Measurements from ENCODE around the gene SPRY1.

Gene SPRY1

DNA sequence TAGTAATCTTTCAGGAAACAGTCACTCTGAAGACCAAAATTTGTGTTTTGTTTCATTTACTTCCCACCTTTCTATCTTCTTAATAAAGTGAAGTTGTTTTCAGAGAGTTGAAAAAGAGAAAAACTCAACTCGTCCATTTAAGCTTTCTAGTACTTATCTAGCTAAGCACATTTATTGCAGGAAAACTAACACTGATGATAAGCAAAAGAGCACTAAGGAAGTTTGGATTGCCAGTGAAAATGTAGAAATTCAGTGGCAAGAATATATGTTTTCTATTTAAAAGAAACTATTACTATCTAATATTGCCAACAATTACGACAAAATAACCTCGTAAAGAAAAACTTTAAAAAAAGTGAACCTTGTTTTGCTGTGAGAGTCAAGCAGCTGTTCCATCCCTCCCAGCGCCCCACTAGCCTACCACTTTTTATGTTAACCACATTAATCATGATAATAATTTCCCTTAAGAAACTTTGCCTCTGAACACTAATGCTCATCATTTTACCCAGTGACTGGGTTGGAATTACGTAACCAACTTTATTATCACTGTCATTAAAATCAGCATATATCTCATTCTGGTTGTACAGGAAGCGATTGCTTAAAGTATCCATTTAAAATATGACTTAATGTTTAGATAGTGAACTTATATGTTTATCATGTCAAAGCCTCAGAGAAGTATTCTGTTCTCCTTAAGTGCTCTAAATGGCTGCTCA lies 24.8 kb downstream of the SPRY1 start:
- DNase-seq (ENCODE audit: low read depth in 1 of 2, low spot score in 1 of 2) = no peak
- Histone ChIP-seq H3K27me3 (ENCODE audit: insufficient read depth, poor library complexity, severe bottlenecking) (no peaks in the 10 kb centered on the region), H3K4me3 (replicated peaks; ENCODE audit: insufficient read depth, low read length) (no peak overlapping the region), H3K27ac (replicated peaks) (no peak overlapping the region)
- TF ChIP-seq GABPA (IDR thresholded peaks at IDR 0.05; ENCODE audit: low read depth) = no peak
- no peak for TF ChIP-seq SPI1 (IDR thresholded peaks at IDR 0.05; ENCODE audit: borderline replicate concordance, low read depth)
- no peak for TF ChIP-seq POLR2AphosphoS5 (IDR thresholded peaks at IDR 0.05; ENCODE audit: low read depth)
- TF ChIP-seq, protein P1, sequence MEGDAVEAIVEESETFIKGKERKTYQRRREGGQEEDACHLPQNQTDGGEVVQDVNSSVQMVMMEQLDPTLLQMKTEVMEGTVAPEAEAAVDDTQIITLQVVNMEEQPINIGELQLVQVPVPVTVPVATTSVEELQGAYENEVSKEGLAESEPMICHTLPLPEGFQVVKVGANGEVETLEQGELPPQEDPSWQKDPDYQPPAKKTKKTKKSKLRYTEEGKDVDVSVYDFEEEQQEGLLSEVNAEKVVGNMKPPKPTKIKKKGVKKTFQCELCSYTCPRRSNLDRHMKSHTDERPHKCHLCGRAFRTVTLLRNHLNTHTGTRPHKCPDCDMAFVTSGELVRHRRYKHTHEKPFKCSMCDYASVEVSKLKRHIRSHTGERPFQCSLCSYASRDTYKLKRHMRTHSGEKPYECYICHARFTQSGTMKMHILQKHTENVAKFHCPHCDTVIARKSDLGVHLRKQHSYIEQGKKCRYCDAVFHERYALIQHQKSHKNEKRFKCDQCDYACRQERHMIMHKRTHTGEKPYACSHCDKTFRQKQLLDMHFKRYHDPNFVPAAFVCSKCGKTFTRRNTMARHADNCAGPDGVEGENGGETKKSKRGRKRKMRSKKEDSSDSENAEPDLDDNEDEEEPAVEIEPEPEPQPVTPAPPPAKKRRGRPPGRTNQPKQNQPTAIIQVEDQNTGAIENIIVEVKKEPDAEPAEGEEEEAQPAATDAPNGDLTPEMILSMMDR (IDR thresholded peaks at IDR 0.05; ENCODE audit: insufficient read depth, low read length) = no peak
- TF ChIP-seq, protein P2, sequence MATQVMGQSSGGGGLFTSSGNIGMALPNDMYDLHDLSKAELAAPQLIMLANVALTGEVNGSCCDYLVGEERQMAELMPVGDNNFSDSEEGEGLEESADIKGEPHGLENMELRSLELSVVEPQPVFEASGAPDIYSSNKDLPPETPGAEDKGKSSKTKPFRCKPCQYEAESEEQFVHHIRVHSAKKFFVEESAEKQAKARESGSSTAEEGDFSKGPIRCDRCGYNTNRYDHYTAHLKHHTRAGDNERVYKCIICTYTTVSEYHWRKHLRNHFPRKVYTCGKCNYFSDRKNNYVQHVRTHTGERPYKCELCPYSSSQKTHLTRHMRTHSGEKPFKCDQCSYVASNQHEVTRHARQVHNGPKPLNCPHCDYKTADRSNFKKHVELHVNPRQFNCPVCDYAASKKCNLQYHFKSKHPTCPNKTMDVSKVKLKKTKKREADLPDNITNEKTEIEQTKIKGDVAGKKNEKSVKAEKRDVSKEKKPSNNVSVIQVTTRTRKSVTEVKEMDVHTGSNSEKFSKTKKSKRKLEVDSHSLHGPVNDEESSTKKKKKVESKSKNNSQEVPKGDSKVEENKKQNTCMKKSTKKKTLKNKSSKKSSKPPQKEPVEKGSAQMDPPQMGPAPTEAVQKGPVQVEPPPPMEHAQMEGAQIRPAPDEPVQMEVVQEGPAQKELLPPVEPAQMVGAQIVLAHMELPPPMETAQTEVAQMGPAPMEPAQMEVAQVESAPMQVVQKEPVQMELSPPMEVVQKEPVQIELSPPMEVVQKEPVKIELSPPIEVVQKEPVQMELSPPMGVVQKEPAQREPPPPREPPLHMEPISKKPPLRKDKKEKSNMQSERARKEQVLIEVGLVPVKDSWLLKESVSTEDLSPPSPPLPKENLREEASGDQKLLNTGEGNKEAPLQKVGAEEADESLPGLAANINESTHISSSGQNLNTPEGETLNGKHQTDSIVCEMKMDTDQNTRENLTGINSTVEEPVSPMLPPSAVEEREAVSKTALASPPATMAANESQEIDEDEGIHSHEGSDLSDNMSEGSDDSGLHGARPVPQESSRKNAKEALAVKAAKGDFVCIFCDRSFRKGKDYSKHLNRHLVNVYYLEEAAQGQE (IDR thresholded peaks at IDR 0.05; ENCODE audit: insufficient replicate concordance, low read depth) = no peak

GRCh38 chr4:123421937-123422781 lies 25.6 kb downstream of the SPRY1 start:
- TF ChIP-seq SPI1 (IDR thresholded peaks at IDR 0.05; ENCODE audit: borderline replicate concordance, low read depth) (no peak), GABPA (IDR thresholded peaks at IDR 0.05; ENCODE audit: low read depth) (no peak), POLR2AphosphoS5 (IDR thresholded peaks at IDR 0.05; ENCODE audit: low read depth) (no peak)
- TF ChIP-seq, protein P2 (IDR thresholded peaks at IDR 0.05; ENCODE audit: insufficient replicate concordance, low read depth) = no peak
- TF ChIP-seq, protein P1 (IDR thresholded peaks at IDR 0.05; ENCODE audit: insufficient read depth, low read length) = no peak
- H3K4me3 ChIP-seq (replicated peaks; ENCODE audit: insufficient read depth, low read length) = no peak overlapping the region
- H3K27ac ChIP-seq (replicated peaks) = no peak overlapping the region
- no peak for DNase-seq (ENCODE audit: low read depth in 1 of 2, low spot score in 1 of 2)
- H3K27me3 ChIP-seq (ENCODE audit: insufficient read depth, poor library complexity, severe bottlenecking) = no peaks in the 10 kb centered on the region

DNA sequence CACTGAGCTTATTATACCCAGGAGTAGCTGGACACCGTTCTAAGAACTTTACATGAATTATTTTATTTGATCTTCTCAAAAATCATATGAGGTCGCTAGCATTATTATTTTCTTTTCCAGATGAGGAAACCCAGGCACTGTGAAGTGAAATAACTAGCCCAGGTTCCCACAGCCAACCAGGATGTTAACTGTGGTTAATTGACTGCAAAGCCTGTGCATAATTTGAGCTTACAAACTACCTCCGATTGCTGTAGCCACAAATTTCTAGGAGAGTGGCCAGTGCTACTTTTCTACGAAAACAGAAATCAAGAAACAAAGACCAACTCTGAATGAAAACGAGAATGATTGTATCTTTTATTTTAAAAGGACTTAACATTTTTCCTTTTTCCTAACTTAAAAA lies 27.2 kb downstream of the SPRY1 start:
- no peaks in the 10 kb centered on the region for H3K27me3 ChIP-seq (ENCODE audit: insufficient read depth, poor library complexity, severe bottlenecking)
- TF ChIP-seq, protein P2 (IDR thresholded peaks at IDR 0.05; ENCODE audit: insufficient replicate concordance, low read depth) = no peak
- TF ChIP-seq, protein P1 (IDR thresholded peaks at IDR 0.05; ENCODE audit: insufficient read depth, low read length) = no peak
- TF ChIP-seq GABPA (IDR thresholded peaks at IDR 0.05; ENCODE audit: low read depth) = no peak
- TF ChIP-seq POLR2AphosphoS5 (IDR thresholded peaks at IDR 0.05; ENCODE audit: low read depth) = no peak
- TF ChIP-seq SPI1 (IDR thresholded peaks at IDR 0.05; ENCODE audit: borderline replicate concordance, low read depth) = no peak
- DNase-seq (ENCODE audit: low read depth in 1 of 2, low spot score in 1 of 2) = no peak
- no peak overlapping the region for H3K27ac ChIP-seq (replicated peaks)
- no peak overlapping the region for H3K4me3 ChIP-seq (replicated peaks; ENCODE audit: insufficient read depth, low read length)
